ENCODE measurements around the gene ASB1.
"Not testable (repeated sequence)": the region's sequence is repeated elsewhere in the genome, so short reads cannot be mapped to it uniquely, and the experiment has no call there.

The ASB1 gene

GRCh38 chr2:238388794-238389193 is 37.9 kb upstream of the ASB1 start:
- Histone ChIP-seq H3K36me3 (ENCODE audit: control insufficient read depth, insufficient read depth, low read length) (no peaks in the 10 kb centered on the region), H3K9me3 (ENCODE audit: control insufficient read depth, insufficient read depth, low read length) (no peaks in the 10 kb centered on the region), H3K4me3 (ENCODE audit: low read depth, low read length) (no peak overlapping the region), H3K9ac (ENCODE audit: low read depth, low read length) (no peak overlapping the region), H3K4me1 (ENCODE audit: control insufficient read depth, insufficient read depth, low read length) (no peaks in the 10 kb centered on the region), H3K27me3 (ENCODE audit: control insufficient read depth, insufficient read depth, low read length) (no peaks in the 10 kb centered on the region)

- Histone ChIP-seq H3K4me3 (ENCODE audit: low read depth, low read length) (no peak overlapping the region), H3K27me3 (ENCODE audit: control insufficient read depth, insufficient read depth, low read length) (no peaks in the 10 kb centered on the region), H3K9ac (ENCODE audit: low read depth, low read length) (no peak overlapping the region), H3K4me1 (ENCODE audit: control insufficient read depth, insufficient read depth, low read length) (no peaks in the 10 kb centered on the region), H3K36me3 (ENCODE audit: control insufficient read depth, insufficient read depth, low read length) (no peaks in the 10 kb centered on the region), H3K9me3 (ENCODE audit: control insufficient read depth, insufficient read depth, low read length) (no peaks in the 10 kb centered on the region)
These were observed 36.6 kb upstream of the ASB1 start for GRCh38 chr2:238389988-238390589.

GRCh38 chr2:238391042-238391689 is 35.6 kb upstream of the ASB1 start:
- Histone ChIP-seq H3K9me3 (ENCODE audit: control insufficient read depth, insufficient read depth, low read length) (no peaks in the 10 kb centered on the region), H3K9ac (ENCODE audit: low read depth, low read length) (no peak overlapping the region), H3K27me3 (ENCODE audit: control insufficient read depth, insufficient read depth, low read length) (no peaks in the 10 kb centered on the region), H3K36me3 (ENCODE audit: control insufficient read depth, insufficient read depth, low read length) (no peaks in the 10 kb centered on the region), H3K4me1 (ENCODE audit: control insufficient read depth, insufficient read depth, low read length) (no peaks in the 10 kb centered on the region), H3K4me3 (ENCODE audit: low read depth, low read length) (no peak overlapping the region)

- no peaks in the 10 kb centered on the region for H3K9me3 ChIP-seq (ENCODE audit: control insufficient read depth, insufficient read depth, low read length)
- H3K4me1 ChIP-seq (ENCODE audit: control insufficient read depth, insufficient read depth, low read length) = peaks cover 2% of the 10 kb centered on the region
- no peaks in the 10 kb centered on the region for H3K27me3 ChIP-seq (ENCODE audit: control insufficient read depth, insufficient read depth, low read length)
- H3K4me3 ChIP-seq (ENCODE audit: low read depth, low read length) = no peak overlapping the region
- H3K36me3 ChIP-seq (ENCODE audit: control insufficient read depth, insufficient read depth, low read length) = no peaks in the 10 kb centered on the region
- no peak overlapping the region for H3K9ac ChIP-seq (ENCODE audit: low read depth, low read length)
These were observed 30.1 kb upstream of the ASB1 start for GRCh38 chr2:238396663-238397062.

GRCh38 chr2:238397356-238397755 is 29.4 kb upstream of the ASB1 start:
- Histone ChIP-seq H3K27me3 (ENCODE audit: control insufficient read depth, insufficient read depth, low read length) (no peaks in the 10 kb centered on the region), H3K4me1 (ENCODE audit: control insufficient read depth, insufficient read depth, low read length) (peaks cover 2% of the 10 kb centered on the region), H3K4me3 (ENCODE audit: low read depth, low read length) (no peak overlapping the region), H3K9ac (ENCODE audit: low read depth, low read length) (no peak overlapping the region), H3K9me3 (ENCODE audit: control insufficient read depth, insufficient read depth, low read length) (no peaks in the 10 kb centered on the region), H3K36me3 (ENCODE audit: control insufficient read depth, insufficient read depth, low read length) (no peaks in the 10 kb centered on the region)

GRCh38 chr2:238398577-238398976 is 28.1 kb upstream of the ASB1 start:
- no peak overlapping the region for H3K4me3 ChIP-seq (ENCODE audit: low read depth, low read length)

GRCh38 chr2:238399094-238399493 is 27.6 kb upstream of the ASB1 start:
- Histone ChIP-seq H3K9ac (ENCODE audit: low read depth, low read length) (no peak overlapping the region), H3K4me1 (ENCODE audit: control insufficient read depth, insufficient read depth, low read length) (peaks cover 2% of the 10 kb centered on the region), H3K27me3 (ENCODE audit: control insufficient read depth, insufficient read depth, low read length) (no peaks in the 10 kb centered on the region), H3K9me3 (ENCODE audit: control insufficient read depth, insufficient read depth, low read length) (no peaks in the 10 kb centered on the region), H3K36me3 (ENCODE audit: control insufficient read depth, insufficient read depth, low read length) (no peaks in the 10 kb centered on the region), H3K4me3 (ENCODE audit: low read depth, low read length) (no peak overlapping the region)

More at GRCh38 chr2:238398577-238398976, 28.1 kb upstream of the ASB1 start:
- no peaks in the 10 kb centered on the region for H3K27me3 ChIP-seq (ENCODE audit: control insufficient read depth, insufficient read depth, low read length)
- no peaks in the 10 kb centered on the region for H3K36me3 ChIP-seq (ENCODE audit: control insufficient read depth, insufficient read depth, low read length)
- peaks cover 2% of the 10 kb centered on the region for H3K4me1 ChIP-seq (ENCODE audit: control insufficient read depth, insufficient read depth, low read length)
- no peak overlapping the region for H3K9ac ChIP-seq (ENCODE audit: low read depth, low read length)
- no peaks in the 10 kb centered on the region for H3K9me3 ChIP-seq (ENCODE audit: control insufficient read depth, insufficient read depth, low read length)

GRCh38 chr2:238401551-238401950 is 25.2 kb upstream of the ASB1 start:
- Histone ChIP-seq H3K4me1 (ENCODE audit: control insufficient read depth, insufficient read depth, low read length) (peaks cover 8% of the 10 kb centered on the region), H3K9ac (ENCODE audit: low read depth, low read length) (no peak overlapping the region), H3K9me3 (ENCODE audit: control insufficient read depth, insufficient read depth, low read length) (no peaks in the 10 kb centered on the region)

GRCh38 chr2:238403632-238404405 is 22.9 kb upstream of the ASB1 start:
- Histone ChIP-seq H3K36me3 (ENCODE audit: control insufficient read depth, insufficient read depth, low read length) (peaks cover 3% of the 10 kb centered on the region), H3K27me3 (ENCODE audit: control insufficient read depth, insufficient read depth, low read length) (no peaks in the 10 kb centered on the region), H3K9ac (ENCODE audit: low read depth, low read length) (no peak overlapping the region), H3K4me1 (ENCODE audit: control insufficient read depth, insufficient read depth, low read length) (peaks cover 6% of the 10 kb centered on the region), H3K9me3 (ENCODE audit: control insufficient read depth, insufficient read depth, low read length) (no peaks in the 10 kb centered on the region), H3K4me3 (ENCODE audit: low read depth, low read length) (no peak overlapping the region)

More at GRCh38 chr2:238401551-238401950, 25.2 kb upstream of the ASB1 start:
- Histone ChIP-seq H3K27me3 (ENCODE audit: control insufficient read depth, insufficient read depth, low read length) (no peaks in the 10 kb centered on the region), H3K36me3 (ENCODE audit: control insufficient read depth, insufficient read depth, low read length) (peaks cover 3% of the 10 kb centered on the region), H3K4me3 (ENCODE audit: low read depth, low read length) (no peak overlapping the region)

GRCh38 chr2:238404406-238405216 is 22.1 kb upstream of the ASB1 start:
- peaks cover 8% of the 10 kb centered on the region for H3K4me1 ChIP-seq (ENCODE audit: control insufficient read depth, insufficient read depth, low read length)
- no peak overlapping the region for H3K4me3 ChIP-seq (ENCODE audit: low read depth, low read length)
- no peaks in the 10 kb centered on the region for H3K9me3 ChIP-seq (ENCODE audit: control insufficient read depth, insufficient read depth, low read length)
- no peak overlapping the region for H3K9ac ChIP-seq (ENCODE audit: low read depth, low read length)
- H3K27me3 ChIP-seq (ENCODE audit: control insufficient read depth, insufficient read depth, low read length) = no peaks in the 10 kb centered on the region
- peaks cover 3% of the 10 kb centered on the region for H3K36me3 ChIP-seq (ENCODE audit: control insufficient read depth, insufficient read depth, low read length)

- H3K4me1 ChIP-seq (ENCODE audit: control insufficient read depth, insufficient read depth, low read length); H3K9me3 ChIP-seq (ENCODE audit: control insufficient read depth, insufficient read depth, low read length); H3K4me3 ChIP-seq (ENCODE audit: low read depth, low read length); H3K9ac ChIP-seq (ENCODE audit: low read depth, low read length); H3K27me3 ChIP-seq (ENCODE audit: control insufficient read depth, insufficient read depth, low read length); H3K36me3 ChIP-seq (ENCODE audit: control insufficient read depth, insufficient read depth, low read length): not testable (repeated sequence)
These were observed 21.5 kb upstream of the ASB1 start for GRCh38 chr2:238405217-238405555.

All from iPS-15b (cell line).